Naive thymus-derived CD8-positive, alpha-beta T cell (primary cell): Measurements from ENCODE around the gene TAF6. TPM values are rescaled to one million over a fixed set of nuclear protein-coding genes. Genes with fewer than 3 reads are reported as not detected.

Experiments
- ATAC-seq, 2 donors: fragments of 150-1000 bp; cut with Tn5 transposase in 1 of 2; sonication (Bioruptor Pico), chemical (Tn5 transposase) in 1 of 2; 1 replicate in 1 of 2; 2 replicates in 1 of 2; pipeline ENCODE4 v1.10.0; 2021; ENCODE audit warnings: mild to moderate bottlenecking in 2 of 2, moderate library complexity in 2 of 2
- POLR2A ChIA-PET: fragments of 350-600 bp; sonication (Branson Sonifier 250); formaldehyde crosslinking; loops from one replicate; lab custom pipeline; 2021; ENCODE audit warnings: antibody characterized with exemption; lab: Charles Lee
- DNase-seq, 10 donors: peaks; one replicate each; pipeline versions ENCODE4 v3.0.0 to v3.0.0-alpha.2; 2020 to 2022
- H3K27ac Mint-ChIP-seq, 10 donors: one replicate each; pipeline ENCODE4 v1.8.0; 2020 to 2022; ENCODE audit warnings: mild to moderate bottlenecking in 10 of 10, mixed read lengths in 10 of 10, moderate library complexity in 4 of 10, inconsistent platforms in 1 of 10
- H3K27me3 Mint-ChIP-seq, 5 donors: one replicate each; pipeline ENCODE4 v1.8.0; 2021 to 2022; ENCODE audit warnings: mixed read lengths in 5 of 5
- H3K36me3 Mint-ChIP-seq, 3 donors: one replicate each; pipeline ENCODE4 v1.8.0; 2020 to 2022; ENCODE audit warnings: mixed read lengths in 3 of 3, mild to moderate bottlenecking in 2 of 3, inconsistent platforms in 1 of 3
- H3K4me1 Mint-ChIP-seq, 4 donors: one replicate each; pipeline ENCODE4 v1.8.0; 2021 to 2022; ENCODE audit warnings: mixed read lengths in 4 of 4
- H3K4me3 Mint-ChIP-seq, 10 donors: one replicate each; pipeline ENCODE4 v1.8.0; 2020 to 2022; ENCODE audit warnings: mild to moderate bottlenecking in 10 of 10, mixed read lengths in 10 of 10, moderate library complexity in 6 of 10, inconsistent platforms in 1 of 10
- H3K9me3 Mint-ChIP-seq, 9 donors: one replicate each; pipeline ENCODE4 v1.8.0; 2020 to 2022; ENCODE audit warnings: mixed read lengths in 9 of 9, mild to moderate bottlenecking in 3 of 9, inconsistent platforms in 1 of 9, moderate library complexity in 1 of 9
- polyA plus RNA-seq, 3 donors: library from polyadenylated mRNA; unstranded; fragments of 300-500 nt; fragmentation: Illumina TruSeq; gene quantifications; one replicate each; pipeline ENCODE4 v1.2.3, GENCODE V29; 2021
- total RNA-seq, 8 experiments: library from RNA in 2 of 8; stranded (reverse) in 2 of 8; gene quantifications; one replicate each; pipeline ENCODE4 v1.2.3 and lab custom pipeline; 2021 to 2026

The TAF6 gene
- total and polyA plus RNA-seq, 5 experiments from 2014 or later, result 21.3 to 68.7 (median 39.0) TPM

- no peaks in the 10 kb centered on the region for H3K9me3 Mint-ChIP-seq
- peak overlapping the region; percentile 92 to 98 (median 93) for H3K27ac Mint-ChIP-seq
- ATAC-seq (no peak), DNase-seq (no peak)
- POLR2A ChIA-PET, result interaction anchor here (1.0 to 5.0 kb wide), 8 partner anchors 10 to 345 kb away, joined by 3 to 68 read pairs (median 3); partner anchors contain the start of genes AP4M1, MBLAC1 and MCM7
- peak overlapping the region; percentile 80 to 92 (median 90) for H3K4me3 Mint-ChIP-seq
- peaks cover 13 to 28% (median 22%) of the 10 kb centered on the region in 4 donors for H3K4me1 Mint-ChIP-seq
- H3K27me3 Mint-ChIP-seq, result no peaks in the 10 kb centered on the region
- H3K36me3 Mint-ChIP-seq, result peaks cover 7 to 49% (median 8%) of the 10 kb centered on the region in 3 donors
These were observed 29.5 kb downstream of the TAF6 start for GRCh38 chr7:100089458-100090196.

- H3K4me3 Mint-ChIP-seq, result peak within 1 kb of the TSS; percentile 80 to 92 (median 90)
- peaks cover 7 to 41% (median 8%) of the 10 kb centered on the region in 3 donors for H3K36me3 Mint-ChIP-seq
- ATAC-seq (peak; percentile 82 to 90), DNase-seq (peak; percentile 71 to 92 (median 86))
- H3K27ac Mint-ChIP-seq, result peak within 1 kb of the TSS; percentile 92 to 98 (median 95)
- H3K27me3 Mint-ChIP-seq, result no peaks in the 10 kb centered on the region
- POLR2A ChIA-PET, result interaction anchor here (0.8 to 5.0 kb wide), 15 partner anchors 10 to 346 kb away, joined by 3 to 68 read pairs (median 4); partner anchors contain the start of genes AP4M1, GJC3, LAMTOR4 and MBLAC1
- H3K9me3 Mint-ChIP-seq, result no peaks in the 10 kb centered on the region
- peaks cover 13 to 28% (median 22%) of the 10 kb centered on the region in 4 donors for H3K4me1 Mint-ChIP-seq
These were observed 30.3 kb downstream of the TAF6 start, which contains the start of gene COPS6 for GRCh38 chr7:100088621-100089457. TSS of gene COPS6 (plus strand) at chr7:100088969. CDS start at chr7:100088991, 22 bp downstream.

GRCh38 chr7:100088095-100088620 lies 31.0 kb downstream of the TAF6 start:
- H3K4me1 Mint-ChIP-seq, result peaks cover 10 to 31% (median 19%) of the 10 kb centered on the region in 4 donors
- no peaks in the 10 kb centered on the region for H3K27me3 Mint-ChIP-seq
- ATAC-seq (peak; percentile 21 to 27), DNase-seq (no peak)
- peak overlapping the region; percentile 80 to 92 (median 90) for H3K4me3 Mint-ChIP-seq
- H3K36me3 Mint-ChIP-seq, result peaks cover 6 to 34% (median 7%) of the 10 kb centered on the region in 3 donors
- H3K27ac Mint-ChIP-seq, result peak overlapping the region; percentile 92 to 98 (median 95)
- H3K9me3 Mint-ChIP-seq, result no peaks in the 10 kb centered on the region
- POLR2A ChIA-PET, result interaction anchor here (0.8 to 5.0 kb wide), 12 partner anchors 9 to 342 kb away, joined by 3 to 68 read pairs (median 4); partner anchors contain the start of genes AP4M1, GJC3, LAMTOR4 and MBLAC1

- peaks cover under 1 to 25% (median 4%) of the 10 kb centered on the region in 3 donors for H3K36me3 Mint-ChIP-seq
- peak overlapping the region in 9 of 10 donors; percentile 60 to 97 (median 86) for H3K27ac Mint-ChIP-seq
- no peaks in the 10 kb centered on the region for H3K27me3 Mint-ChIP-seq
These were observed 32.0 kb downstream of the TAF6 start for GRCh38 chr7:100087055-100087750.

GRCh38 chr7:100085515-100085914 lies 33.6 kb downstream of the TAF6 start:
- Mint-ChIP-seq H3K27me3 (no peaks in the 10 kb centered on the region), H3K27ac (peak overlapping the region in 2 of 10 donors; percentile 44 to 62), H3K4me3 (peak overlapping the region in 1 of 10 donors; percentile 26), H3K9me3 (no peaks in the 10 kb centered on the region), H3K36me3 (peaks cover 0 to 8% (median 0%) of the 10 kb centered on the region in 3 donors), H3K4me1 (peaks cover 20 to 47% (median 41%) of the 10 kb centered on the region in 4 donors)
- ATAC-seq, result no peak
- no peak for DNase-seq
- POLR2A ChIA-PET, result interaction anchor here (1.1 to 4.5 kb wide), 2 partner anchors 15 to 40 kb away, joined by 3 to 39 read pairs; partner anchors contain the start of genes AP4M1 and MCM7

More at GRCh38 chr7:100087055-100087750, 32.0 kb downstream of the TAF6 start:
- ATAC-seq, result no peak
- Mint-ChIP-seq H3K4me3 (peak overlapping the region in 9 of 10 donors; percentile 19 to 84 (median 50)), H3K9me3 (no peaks in the 10 kb centered on the region), H3K4me1 (peaks cover 16 to 41% (median 27%) of the 10 kb centered on the region in 4 donors)
- POLR2A ChIA-PET, result interaction anchor here (1.3 to 5.0 kb wide), 3 partner anchors 13 to 62 kb away, joined by 3 to 68 read pairs (median 22); partner anchors contain the start of genes AP4M1, LAMTOR4, MBLAC1 and MCM7
- no peak for DNase-seq

GRCh38 chr7:100082978-100083377 lies 36.2 kb downstream of the TAF6 start:
- peak overlapping the region; percentile 59 to 96 (median 92) for H3K27ac Mint-ChIP-seq
- no peaks in the 10 kb centered on the region for H3K27me3 Mint-ChIP-seq
- POLR2A ChIA-PET, result interaction anchor here (0.7 to 4.5 kb wide), 10 partner anchors 8 to 769 kb away, joined by 3 to 39 read pairs (median 6); partner anchors contain the start of genes AP4M1, MCM7, MEPCE and ZCWPW1
- H3K4me1 Mint-ChIP-seq, result peaks cover 17 to 44% (median 43%) of the 10 kb centered on the region in 4 donors
- peak overlapping the region; percentile 86 to 95 (median 92) for H3K4me3 Mint-ChIP-seq
- H3K36me3 Mint-ChIP-seq, result peaks cover 0 to 22% (median 4%) of the 10 kb centered on the region in 3 donors
- DNase-seq (no peak), ATAC-seq (no peak)
- no peaks in the 10 kb centered on the region for H3K9me3 Mint-ChIP-seq

GRCh38 chr7:100081535-100082102 lies 37.5 kb downstream of the TAF6 start, which contains the start of gene ZNF3:
TSS of gene ZNF3 (minus strand) at chr7:100081723. CDS start at chr7:100077357, 4,366 bp downstream.
- ATAC-seq, result peak; percentile 85 to 90
- POLR2A ChIA-PET, result interaction anchor here (0.6 to 4.5 kb wide), 14 partner anchors 9 to 204 kb away, joined by 3 to 39 read pairs (median 3); partner anchors contain the start of genes AP4M1, MCM7, TRIM4 and ZKSCAN1
- H3K9me3 Mint-ChIP-seq, result no peaks in the 10 kb centered on the region
- no peaks in the 10 kb centered on the region for H3K27me3 Mint-ChIP-seq
- peak; percentile 93 to 99 (median 98) for DNase-seq
- H3K36me3 Mint-ChIP-seq, result peaks cover 0 to 31% (median 11%) of the 10 kb centered on the region in 3 donors
- peak within 1 kb of the TSS; percentile 86 to 95 (median 92) for H3K4me3 Mint-ChIP-seq
- H3K27ac Mint-ChIP-seq, result peak within 1 kb of the TSS; percentile 90 to 96 (median 94)
- peaks cover 17 to 43% (median 38%) of the 10 kb centered on the region in 4 donors for H3K4me1 Mint-ChIP-seq

- ATAC-seq (peak in 1 of 2 donors; percentile 26), DNase-seq (peak in 1 of 10 donors; percentile 6)
- Mint-ChIP-seq H3K4me1 (peaks cover 17 to 43% (median 38%) of the 10 kb centered on the region in 4 donors), H3K9me3 (no peaks in the 10 kb centered on the region), H3K27me3 (no peaks in the 10 kb centered on the region), H3K4me3 (peak overlapping the region; percentile 86 to 95 (median 92)), H3K27ac (peak overlapping the region; percentile 75 to 94 (median 90)), H3K36me3 (peaks cover 0 to 37% (median 14%) of the 10 kb centered on the region in 3 donors)
- POLR2A ChIA-PET, result interaction anchor here (0.7 to 2.2 kb wide), 8 partner anchors 9 to 348 kb away, joined by 3 to 8 read pairs (median 4); partner anchors contain the start of genes MCM7, MEPCE, TRIM4 and ZCWPW1
These were observed 38.1 kb downstream of the TAF6 start for GRCh38 chr7:100080907-100081534.

- Mint-ChIP-seq H3K27ac (peak overlapping the region in 5 of 10 donors; percentile 3 to 76 (median 65)), H3K36me3 (peaks cover 0 to 56% (median 31%) of the 10 kb centered on the region in 3 donors)
- ATAC-seq, result no peak
These were observed 40.1 kb downstream of the TAF6 start for GRCh38 chr7:100079024-100079560.

GRCh38 chr7:100077205-100077604 lies 42.0 kb downstream of the TAF6 start:
- no peak overlapping the region for H3K4me3 Mint-ChIP-seq
- H3K9me3 Mint-ChIP-seq, result peaks cover 0 to 13% (median 8%) of the 10 kb centered on the region in 9 donors
- no peak for DNase-seq
- H3K36me3 Mint-ChIP-seq, result peaks cover 4 to 75% (median 48%) of the 10 kb centered on the region in 3 donors
- H3K27ac Mint-ChIP-seq, result peak overlapping the region in 1 of 10 donors; percentile 56
- peaks cover 16 to 33% (median 28%) of the 10 kb centered on the region in 4 donors for H3K4me1 Mint-ChIP-seq
- ATAC-seq, result no peak
- H3K27me3 Mint-ChIP-seq, result no peaks in the 10 kb centered on the region
- POLR2A ChIA-PET, result no interaction called here

More at GRCh38 chr7:100079024-100079560, 40.1 kb downstream of the TAF6 start:
- Mint-ChIP-seq H3K4me1 (peaks cover 22 to 43% (median 38%) of the 10 kb centered on the region in 4 donors), H3K27me3 (no peaks in the 10 kb centered on the region), H3K9me3 (no peaks in the 10 kb centered on the region), H3K4me3 (peak overlapping the region in 8 of 10 donors; percentile 16 to 92 (median 40))
- DNase-seq, result no peak
- POLR2A ChIA-PET, result interaction anchor here (0.7 to 2.2 kb wide), 3 partner anchors 10 to 75 kb away, joined by 3 to 8 read pairs (median 3); partner anchors contain the start of genes COPS6 and ZKSCAN1
